ENCODE results near the gene CPSF7.

DNA sequence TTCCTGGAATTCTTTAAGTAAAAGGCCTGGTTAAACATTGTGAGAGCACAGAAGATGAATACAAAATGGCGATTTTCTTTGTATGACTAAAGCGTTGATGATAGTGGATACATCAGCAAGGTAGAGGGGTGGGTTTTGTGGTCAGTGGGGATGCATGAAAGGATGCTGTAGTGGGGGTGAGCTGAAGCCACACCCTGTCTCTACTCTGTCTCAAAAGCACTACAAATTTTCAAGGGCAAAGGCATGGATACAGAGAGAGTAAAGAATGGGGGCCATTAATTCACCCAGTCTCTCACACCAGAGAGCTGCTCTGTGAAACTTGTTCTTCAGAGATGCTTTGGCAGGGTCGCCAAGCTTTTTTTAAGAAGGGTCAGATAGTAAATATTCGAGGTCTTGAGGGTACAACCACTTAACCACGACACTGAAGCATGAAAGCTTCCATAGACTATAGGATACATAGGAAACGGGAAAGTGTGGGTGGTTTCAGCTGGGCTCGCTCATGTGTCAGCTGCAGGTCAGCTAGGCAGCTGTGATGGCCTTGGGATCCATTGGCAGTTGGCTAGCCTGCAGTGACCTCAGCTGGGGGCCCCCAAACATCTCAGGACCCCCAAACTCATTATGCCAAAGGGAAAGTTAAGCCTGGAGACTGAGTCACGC, 59.3 kb downstream of the CPSF7 start:
- TF ChIP-seq, protein P1, sequence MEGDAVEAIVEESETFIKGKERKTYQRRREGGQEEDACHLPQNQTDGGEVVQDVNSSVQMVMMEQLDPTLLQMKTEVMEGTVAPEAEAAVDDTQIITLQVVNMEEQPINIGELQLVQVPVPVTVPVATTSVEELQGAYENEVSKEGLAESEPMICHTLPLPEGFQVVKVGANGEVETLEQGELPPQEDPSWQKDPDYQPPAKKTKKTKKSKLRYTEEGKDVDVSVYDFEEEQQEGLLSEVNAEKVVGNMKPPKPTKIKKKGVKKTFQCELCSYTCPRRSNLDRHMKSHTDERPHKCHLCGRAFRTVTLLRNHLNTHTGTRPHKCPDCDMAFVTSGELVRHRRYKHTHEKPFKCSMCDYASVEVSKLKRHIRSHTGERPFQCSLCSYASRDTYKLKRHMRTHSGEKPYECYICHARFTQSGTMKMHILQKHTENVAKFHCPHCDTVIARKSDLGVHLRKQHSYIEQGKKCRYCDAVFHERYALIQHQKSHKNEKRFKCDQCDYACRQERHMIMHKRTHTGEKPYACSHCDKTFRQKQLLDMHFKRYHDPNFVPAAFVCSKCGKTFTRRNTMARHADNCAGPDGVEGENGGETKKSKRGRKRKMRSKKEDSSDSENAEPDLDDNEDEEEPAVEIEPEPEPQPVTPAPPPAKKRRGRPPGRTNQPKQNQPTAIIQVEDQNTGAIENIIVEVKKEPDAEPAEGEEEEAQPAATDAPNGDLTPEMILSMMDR (conservative IDR thresholded peaks at IDR 0.05): no peak
- no peak for TF ChIP-seq EZH2 (IDR thresholded peaks at IDR 0.05; ENCODE audit: low read depth)
